GM12801 (cell line): ENCODE measurements around the gene ZNF488.

ENCODE experiments used
- CTCF ChIP-seq: IDR thresholded peaks from one replicate; pipeline ENCODE4 v1.5.1; 2011; ENCODE audit warnings: control low read depth; ENCODE audit not compliant: insufficient read length; ENCODE audit errors: extremely low read depth

Gene ZNF488

GRCh38 chr10:47322300-47323061 is 61.6 kb downstream of the ZNF488 start, which contains the start of gene GDF2:
TSS of gene GDF2 (plus strand) at chr10:47322454. CDS start at chr10:47322669, 215 bp downstream.
- no peak for TF ChIP-seq CTCF

- TF ChIP-seq CTCF: no peak
Observed at GRCh38 chr10:47321521-47322195, 62.4 kb downstream of the ZNF488 start.

GRCh38 chr10:47320812-47321211 is 63.3 kb downstream of the ZNF488 start:
- no peak for TF ChIP-seq CTCF

GRCh38 chr10:47319784-47320183 is 64.3 kb downstream of the ZNF488 start:
- TF ChIP-seq CTCF: no peak

GRCh38 chr10:47318706-47319105 is 65.4 kb downstream of the ZNF488 start:
- no peak for TF ChIP-seq CTCF

GRCh38 chr10:47317251-47317650 is 66.8 kb downstream of the ZNF488 start:
- TF ChIP-seq CTCF: no peak

GRCh38 chr10:47316131-47316530 is 68.0 kb downstream of the ZNF488 start:
- no peak for TF ChIP-seq CTCF
